Right renal pelvis (tissue), 4 donors: Measurements from ENCODE around the gene HNRNPUL2. TPM values are rescaled to one million over a fixed set of nuclear protein-coding genes. Genes with fewer than 3 reads are reported as not detected.
A peak's percentile ranks its signal among the peaks of the same experiment; 100 is the strongest.

Experiments
- DNase-seq, 4 donors: peaks; one replicate each; pipeline ENCODE4 v3.0.0-alpha.2; 2013; ENCODE audit warnings: low read depth in 4 of 4, low spot score in 3 of 4, missing footprints in 1 of 4
- polyA plus RNA-seq, 4 donors: library from polyadenylated mRNA; unstranded; fragments of 120-200 nt; gene quantifications; one replicate each; pipeline ENCODE4 v1.2.1, GENCODE V29; 2013; ENCODE audit not compliant: insufficient read length in 4 of 4

The HNRNPUL2 gene
- polyA plus RNA-seq, 4 donors: 78.0 to 87.0 (median 84.2) TPM

- peak; percentile 74 to 80 (median 76) for DNase-seq
Measured at GRCh38 chr11:62728171-62728988, 1.1 kb upstream of the HNRNPUL2 start, which contains the start of gene TTC9C. TSS of gene TTC9C (plus strand) at chr11:62728486. CDS start at chr11:62728849, 363 bp downstream.

- DNase-seq: peak; percentile 93 to 98 (median 98)
Measured at GRCh38 chr11:62727872-62728170, 564 bp upstream of the HNRNPUL2 start.

- no peak for DNase-seq
Measured at GRCh38 chr11:62726915-62727164, 417 bp downstream of the HNRNPUL2 start.

- no peak for DNase-seq
Measured at GRCh38 chr11:62726156-62726914, 922 bp downstream of the HNRNPUL2 start.

GRCh38 chr11:62725646-62726045, 1.6 kb downstream of the HNRNPUL2 start:
- DNase-seq: no peak

GRCh38 chr11:62724171-62724570, 3.1 kb downstream of the HNRNPUL2 start:
- no peak for DNase-seq

- no peak for DNase-seq
Measured at GRCh38 chr11:62721994-62722393, 5.3 kb downstream of the HNRNPUL2 start.

GRCh38 chr11:62719302-62719978, 7.8 kb downstream of the HNRNPUL2 start:
- no peak for DNase-seq

- no peak for DNase-seq
Measured at GRCh38 chr11:62716816-62717215, 10.4 kb downstream of the HNRNPUL2 start.

GRCh38 chr11:62716206-62716605, 11.1 kb downstream of the HNRNPUL2 start:
- DNase-seq: no peak

- no peak for DNase-seq
Measured at GRCh38 chr11:62715150-62716130, 11.8 kb downstream of the HNRNPUL2 start.

GRCh38 chr11:62713343-62713742, 13.9 kb downstream of the HNRNPUL2 start:
- no peak for DNase-seq

- no peak for DNase-seq
Measured at GRCh38 chr11:62712861-62713260, 14.4 kb downstream of the HNRNPUL2 start.

- no peak for DNase-seq
Measured at GRCh38 chr11:62712276-62712812, 14.9 kb downstream of the HNRNPUL2 start.

GRCh38 chr11:62710001-62710345, 17.3 kb downstream of the HNRNPUL2 start:
- DNase-seq: no peak

- peak; percentile 93 to 99 (median 97) for DNase-seq
Measured at GRCh38 chr11:62709247-62710000, 17.8 kb downstream of the HNRNPUL2 start.

- DNase-seq: no peak
Measured at GRCh38 chr11:62708793-62709192, 18.5 kb downstream of the HNRNPUL2 start.

GRCh38 chr11:62708392-62708791, 18.9 kb downstream of the HNRNPUL2 start:
- DNase-seq: no peak

- DNase-seq: peak in 2 of 4 donors; percentile 72 to 75
Measured at GRCh38 chr11:62707277-62707861, 19.9 kb downstream of the HNRNPUL2 start, which contains the start of the genes BSCL2 and GNG3. TSS of gene BSCL2 (minus strand) at chr11:62707424. CDS start at chr11:62707195, 229 bp downstream. TSS of gene GNG3 (plus strand) at chr11:62707676. CDS start at chr11:62708296, 620 bp downstream.
